HG03175 (cell line): ENCODE data around the gene ANO7.

Experiments
- ATAC-seq: cut with Tn5 transposase; IDR thresholded peaks from one replicate; pipeline ENCODE4 v1.9.1; 2021; ENCODE audit warnings: mild to moderate bottlenecking, moderate library complexity; ENCODE audit not compliant: unreplicated experiment

Gene ANO7

GRCh38 chr2:241240320-241241004 lies 52.0 kb downstream of the ANO7 start:
- ATAC-seq = no peak

- ATAC-seq = no peak
These were observed 53.2 kb downstream of the ANO7 start for GRCh38 chr2:241241669-241242068.

GRCh38 chr2:241242306-241242705 lies 53.8 kb downstream of the ANO7 start:
- ATAC-seq = no peak

GRCh38 chr2:241244368-241244767 lies 55.9 kb downstream of the ANO7 start:
- ATAC-seq = no peak

- no peak for ATAC-seq
These were observed 59.8 kb downstream of the ANO7 start for GRCh38 chr2:241248289-241248688.

- ATAC-seq = no peak
These were observed 60.4 kb downstream of the ANO7 start for GRCh38 chr2:241248897-241249296.

- no peak for ATAC-seq
These were observed 61.2 kb downstream of the ANO7 start for GRCh38 chr2:241249654-241250053.

GRCh38 chr2:241252778-241253475 lies 64.5 kb downstream of the ANO7 start:
- ATAC-seq = no peak

GRCh38 chr2:241254904-241255351 lies 66.5 kb downstream of the ANO7 start:
- no peak for ATAC-seq

- ATAC-seq = no peak
These were observed 67.2 kb downstream of the ANO7 start for GRCh38 chr2:241255542-241256167.

GRCh38 chr2:241256168-241256545 lies 67.7 kb downstream of the ANO7 start:
- ATAC-seq = no peak

- no peak for ATAC-seq
These were observed 69.0 kb downstream of the ANO7 start for GRCh38 chr2:241257419-241258032.

- no peak for ATAC-seq
These were observed 70.2 kb downstream of the ANO7 start for GRCh38 chr2:241258505-241259280.

GRCh38 chr2:241260911-241261310 lies 72.4 kb downstream of the ANO7 start:
- ATAC-seq = no peak

- ATAC-seq = no peak
These were observed 73.2 kb downstream of the ANO7 start for GRCh38 chr2:241261628-241262027.

- no peak for ATAC-seq
These were observed 74.6 kb downstream of the ANO7 start for GRCh38 chr2:241263061-241263460.

- ATAC-seq = no peak
These were observed 77.0 kb downstream of the ANO7 start for GRCh38 chr2:241265506-241265905.

- ATAC-seq = no peak
These were observed 79.0 kb downstream of the ANO7 start for GRCh38 chr2:241267249-241268067.

GRCh38 chr2:241268306-241268705 lies 79.8 kb downstream of the ANO7 start:
- ATAC-seq = no peak
